ENCODE results near the gene JPH3.
"Not testable (repeated sequence)": the region's sequence is repeated elsewhere in the genome, so short reads cannot be mapped to it uniquely, and the experiment has no call there.

Gene JPH3

GRCh38 chr16:87575027-87575804 is 27.1 kb upstream of the JPH3 start:
- no peak for DNase-seq (ENCODE audit: low read depth)

GRCh38 chr16:87576171-87576570 is 26.1 kb upstream of the JPH3 start:
- DNase-seq (ENCODE audit: low read depth): no peak

GRCh38 chr16:87578142-87578930 is 24.0 kb upstream of the JPH3 start:
- not testable (repeated sequence) for DNase-seq (ENCODE audit: low read depth)

GRCh38 chr16:87579691-87580090 is 22.6 kb upstream of the JPH3 start:
- DNase-seq (ENCODE audit: low read depth): no peak

- DNase-seq (ENCODE audit: low read depth): peak; percentile 9
Measured at GRCh38 chr16:87580855-87581261, 21.4 kb upstream of the JPH3 start.

- no peak for DNase-seq (ENCODE audit: low read depth)
Measured at GRCh38 chr16:87581857-87582215, 20.5 kb upstream of the JPH3 start.

GRCh38 chr16:87582216-87582965 is 19.9 kb upstream of the JPH3 start:
- no peak for DNase-seq (ENCODE audit: low read depth)

- no peak for DNase-seq (ENCODE audit: low read depth)
Measured at GRCh38 chr16:87582966-87583325, 19.4 kb upstream of the JPH3 start.

- no peak for DNase-seq (ENCODE audit: low read depth)
Measured at GRCh38 chr16:87583453-87584131, 18.7 kb upstream of the JPH3 start.

- DNase-seq (ENCODE audit: low read depth): no peak
Measured at GRCh38 chr16:87584271-87584670, 18.0 kb upstream of the JPH3 start.

GRCh38 chr16:87584975-87585374 is 17.3 kb upstream of the JPH3 start:
- no peak for DNase-seq (ENCODE audit: low read depth)

- no peak for DNase-seq (ENCODE audit: low read depth)
Measured at GRCh38 chr16:87585442-87586200, 16.7 kb upstream of the JPH3 start.

- no peak for DNase-seq (ENCODE audit: low read depth)
Measured at GRCh38 chr16:87586201-87586782, 16.0 kb upstream of the JPH3 start.

GRCh38 chr16:87587636-87588035 is 14.7 kb upstream of the JPH3 start:
- DNase-seq (ENCODE audit: low read depth): no peak

- DNase-seq (ENCODE audit: low read depth): no peak
Measured at GRCh38 chr16:87592018-87592712, 10.1 kb upstream of the JPH3 start.

- DNase-seq (ENCODE audit: low read depth): no peak
Measured at GRCh38 chr16:87593710-87594258, 8.5 kb upstream of the JPH3 start.

GRCh38 chr16:87595712-87596111 is 6.6 kb upstream of the JPH3 start:
- DNase-seq (ENCODE audit: low read depth): no peak

GRCh38 chr16:87597324-87597830 is 4.9 kb upstream of the JPH3 start:
- no peak for DNase-seq (ENCODE audit: low read depth)

- no peak for DNase-seq (ENCODE audit: low read depth)
Measured at GRCh38 chr16:87598431-87598830, 3.9 kb upstream of the JPH3 start.

GRCh38 chr16:87600246-87600645 is 2.1 kb upstream of the JPH3 start:
- DNase-seq (ENCODE audit: low read depth): no peak
